ENCODE measurements around the gene ANKMY1.

Gene ANKMY1

DNA sequence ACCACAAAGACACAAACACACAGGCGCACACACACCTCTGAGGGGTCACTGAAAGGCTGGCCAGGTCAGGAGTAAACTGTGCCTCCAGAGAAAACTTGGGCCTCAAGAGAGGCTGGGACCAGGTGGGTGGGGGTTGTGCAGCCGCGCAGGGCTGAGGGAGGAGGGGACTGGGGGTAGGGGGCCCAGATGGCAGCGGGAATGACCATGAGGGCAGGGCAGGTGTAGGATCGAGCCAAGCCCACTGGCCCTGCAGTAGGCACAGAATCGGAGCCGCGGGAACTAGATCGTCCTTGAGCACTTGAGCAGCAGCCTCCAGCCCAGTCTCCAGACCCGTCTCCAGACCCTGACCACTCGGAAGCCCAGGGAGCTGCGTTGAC lies 36.8 kb downstream of the ANKMY1 start:
- peak; percentile 27 for DNase-seq (ENCODE audit: low spot score)

DNA sequence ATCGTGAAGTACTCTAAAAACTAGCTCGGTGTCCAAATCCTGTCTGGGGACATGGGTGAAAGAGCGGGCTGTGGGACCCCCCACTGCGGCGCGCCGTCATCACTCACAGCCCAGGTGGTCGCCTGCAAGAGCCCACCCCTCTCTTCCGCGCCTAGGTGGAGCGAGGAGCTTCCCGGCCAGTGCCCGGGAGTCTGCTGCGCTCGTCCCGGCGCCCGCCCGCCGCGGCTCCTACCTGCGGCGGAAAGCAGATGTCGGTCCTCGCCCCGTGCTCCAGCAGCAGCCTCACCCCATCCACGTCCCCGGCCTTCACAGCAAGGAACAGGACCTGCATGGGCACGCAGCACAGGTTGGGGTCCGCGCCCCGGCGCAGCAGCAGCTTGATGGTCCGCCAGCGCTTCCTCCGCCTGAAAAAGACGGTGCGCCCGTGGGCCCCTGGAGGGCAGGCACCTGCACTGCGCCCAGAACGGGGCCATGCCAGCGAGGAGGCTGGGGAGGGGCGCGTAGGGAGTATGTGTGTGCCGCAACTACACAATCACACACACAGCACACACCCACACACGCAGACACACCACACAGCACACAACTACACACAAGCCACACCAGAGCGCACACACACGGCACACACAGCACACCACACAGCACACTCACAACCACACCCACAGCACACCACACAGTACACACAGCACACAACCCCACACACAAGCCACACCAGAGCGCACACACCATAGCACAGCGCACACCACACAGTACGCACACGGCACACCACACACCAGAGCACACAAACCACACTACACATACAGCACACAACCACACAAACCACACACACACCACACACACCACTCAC lies 37.4 kb downstream of the ANKMY1 start:
- DNase-seq (ENCODE audit: low spot score): peak; percentile 28

DNA sequence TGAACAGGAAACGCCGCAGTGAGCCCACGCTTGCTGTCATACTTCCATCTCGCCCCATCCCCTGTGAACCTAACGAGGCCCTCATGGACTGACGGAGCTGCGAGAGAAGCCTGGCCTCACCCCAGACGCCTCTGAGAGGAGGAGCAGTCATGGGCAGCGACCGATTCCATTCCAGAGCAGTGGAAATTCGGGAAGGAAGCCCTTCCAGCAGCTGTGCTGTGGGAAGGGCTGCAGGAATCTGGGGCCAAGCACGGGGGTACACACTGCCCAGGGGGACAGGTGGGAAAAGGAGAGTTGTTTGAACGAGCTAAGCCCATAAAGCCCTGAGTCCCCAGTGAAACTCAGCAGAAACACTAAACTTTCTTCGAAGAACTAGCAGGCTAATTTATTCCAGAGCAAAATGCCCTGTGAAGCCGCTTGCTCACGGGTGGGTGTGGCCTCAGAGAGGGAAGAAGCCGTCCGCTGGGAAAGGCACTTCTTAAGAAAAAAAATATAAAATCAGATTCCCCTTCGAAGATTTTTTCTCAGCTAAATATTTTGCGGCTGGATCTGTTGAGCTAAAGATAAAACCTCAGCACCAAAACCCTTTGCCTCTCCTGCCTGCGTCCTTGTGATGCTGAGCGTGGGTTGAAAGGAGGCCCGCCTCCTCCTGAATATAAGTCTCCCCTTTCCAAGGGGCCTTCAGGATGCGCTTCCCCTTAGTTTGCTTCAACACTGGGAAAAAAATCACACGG lies 38.2 kb downstream of the ANKMY1 start:
- peak; percentile 10 for DNase-seq (ENCODE audit: low spot score)

DNA sequence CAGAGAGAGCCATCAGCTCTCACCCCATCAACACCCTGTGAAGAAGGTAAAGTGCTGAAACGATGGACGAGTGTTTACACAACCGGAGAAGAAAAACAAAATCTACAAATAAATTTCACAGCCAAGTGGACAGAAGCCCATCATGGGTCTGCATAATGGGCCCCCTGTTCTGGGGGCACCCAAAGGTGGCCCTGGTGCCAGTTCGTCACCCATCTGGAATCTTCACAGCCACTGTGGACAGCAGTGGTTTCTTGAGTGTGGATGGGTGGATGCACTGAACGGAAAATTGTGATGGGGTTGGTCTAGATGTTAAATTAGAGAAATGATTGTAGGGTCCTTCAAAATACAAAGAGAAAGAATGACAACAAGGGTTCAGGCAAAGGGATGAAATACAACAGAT lies 38.8 kb downstream of the ANKMY1 start:
- no peak for DNase-seq (ENCODE audit: low spot score)

DNA sequence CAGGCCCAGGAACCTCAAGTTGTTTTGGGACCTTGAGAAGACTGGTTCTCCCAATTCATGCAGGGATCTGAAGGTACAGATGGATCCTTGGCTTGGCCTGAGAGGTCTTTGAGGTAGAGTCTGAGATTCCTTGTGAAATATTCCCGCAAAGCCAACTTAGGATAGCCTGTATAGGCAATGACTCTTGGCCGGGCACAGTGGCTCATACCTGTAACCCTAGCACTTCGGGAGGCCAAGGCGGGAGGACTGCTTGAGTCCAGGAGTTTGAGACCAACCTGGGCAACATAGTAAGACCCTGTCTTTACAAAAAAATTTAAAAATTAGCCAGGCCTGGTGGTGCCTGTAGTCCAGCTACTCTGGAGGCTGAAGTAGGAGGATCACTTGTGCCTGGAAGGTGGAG lies 40.4 kb downstream of the ANKMY1 start:
- DNase-seq (ENCODE audit: low spot score): no peak

DNA sequence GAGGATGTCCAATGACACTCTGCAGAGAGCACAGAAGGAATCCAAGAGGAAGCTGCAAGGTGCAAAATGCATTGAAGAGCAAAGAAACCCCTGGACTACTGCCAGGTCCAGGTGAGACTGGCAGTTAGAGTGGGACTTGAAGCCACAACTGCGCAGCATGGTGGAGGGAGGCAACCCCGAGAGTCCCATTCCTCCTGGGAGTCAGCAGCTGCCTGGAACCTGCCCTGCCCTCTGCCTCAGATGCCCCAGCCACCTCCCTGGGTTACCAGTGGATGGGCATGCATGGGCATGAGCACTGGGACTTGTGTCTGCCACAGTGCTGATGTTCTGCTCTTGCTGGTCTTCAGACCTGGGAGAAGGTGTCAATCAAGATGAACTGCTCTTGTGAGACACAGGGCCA lies 43.2 kb downstream of the ANKMY1 start:
- no peak for DNase-seq (ENCODE audit: low spot score)

DNA sequence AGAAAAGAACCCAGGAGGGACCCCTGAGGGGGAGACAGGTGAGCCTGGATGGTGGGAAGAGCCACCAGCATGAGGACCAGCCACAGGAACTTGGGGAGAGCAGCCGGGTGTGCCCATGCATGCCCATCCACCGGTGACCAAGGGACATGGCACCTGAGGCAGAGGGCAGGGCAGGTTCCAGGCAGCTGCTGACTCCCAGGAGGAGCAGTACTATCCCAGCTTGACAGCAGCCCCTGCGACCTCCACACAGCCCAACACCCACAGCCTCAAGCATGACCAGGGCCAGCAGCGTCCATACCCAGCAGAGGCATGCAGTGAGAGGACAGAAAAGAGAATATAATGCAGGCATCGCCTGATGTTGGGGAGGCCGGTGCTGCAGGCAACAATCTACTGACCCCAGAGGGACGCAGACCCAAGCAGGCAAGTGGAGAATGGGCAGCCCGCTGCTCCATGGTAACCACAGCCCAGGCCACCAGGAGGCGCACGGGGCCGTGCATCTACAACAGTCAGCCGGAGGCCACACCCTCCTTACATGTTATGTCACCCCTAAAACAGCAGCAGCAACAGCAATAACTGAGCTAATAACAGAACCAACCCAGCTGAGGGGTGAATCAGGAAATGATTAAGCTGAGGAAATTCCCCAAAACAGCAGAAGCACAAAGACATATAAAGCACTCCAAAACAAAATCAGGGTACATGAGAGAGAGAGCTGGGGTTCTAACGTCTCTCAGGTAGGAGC lies 44.1 kb downstream of the ANKMY1 start:
- peak; percentile 67 for DNase-seq (ENCODE audit: low spot score)

DNA sequence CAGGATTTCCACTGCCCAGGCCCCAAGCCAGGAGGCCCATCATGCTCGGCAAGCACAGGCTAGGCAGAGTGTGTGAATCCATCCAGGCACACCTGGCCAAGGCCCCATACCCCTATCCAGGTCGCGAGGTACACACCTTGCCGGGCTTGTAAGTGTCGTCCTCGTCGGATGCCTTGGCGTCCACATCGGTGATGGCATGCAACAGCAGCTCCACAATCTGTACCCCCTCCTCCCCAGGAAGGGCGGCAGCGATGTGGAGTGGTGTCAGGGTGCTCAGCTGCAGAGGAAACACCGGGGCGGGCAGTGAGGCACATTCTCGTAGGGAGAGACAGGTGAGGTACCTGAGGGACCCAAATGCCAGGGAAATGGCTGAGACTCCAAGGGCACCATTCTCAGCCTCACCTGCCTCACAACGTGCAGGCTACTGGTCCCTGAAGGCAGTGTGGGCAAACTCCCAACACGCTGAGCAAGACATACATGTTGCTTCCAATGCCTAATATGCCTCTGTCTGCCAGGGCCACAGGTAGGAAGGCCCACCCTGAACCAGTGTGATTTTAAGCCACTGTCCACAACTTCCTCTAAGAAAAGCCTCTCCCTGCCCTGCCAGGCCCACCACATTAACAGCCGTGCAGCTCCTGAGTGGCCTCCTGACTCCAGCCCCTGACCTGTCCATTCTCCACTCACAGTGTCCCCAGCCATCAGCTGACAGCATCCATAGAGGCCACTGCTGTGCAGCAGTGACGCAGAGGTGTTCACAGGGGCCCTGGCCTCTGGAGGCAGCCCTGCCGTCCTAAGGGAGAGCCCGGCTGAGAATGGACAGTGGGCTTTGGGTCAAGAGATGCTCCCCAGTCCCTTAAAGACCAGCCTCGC lies 44.9 kb downstream of the ANKMY1 start:
- peak; percentile 11 for DNase-seq (ENCODE audit: low spot score)

DNA sequence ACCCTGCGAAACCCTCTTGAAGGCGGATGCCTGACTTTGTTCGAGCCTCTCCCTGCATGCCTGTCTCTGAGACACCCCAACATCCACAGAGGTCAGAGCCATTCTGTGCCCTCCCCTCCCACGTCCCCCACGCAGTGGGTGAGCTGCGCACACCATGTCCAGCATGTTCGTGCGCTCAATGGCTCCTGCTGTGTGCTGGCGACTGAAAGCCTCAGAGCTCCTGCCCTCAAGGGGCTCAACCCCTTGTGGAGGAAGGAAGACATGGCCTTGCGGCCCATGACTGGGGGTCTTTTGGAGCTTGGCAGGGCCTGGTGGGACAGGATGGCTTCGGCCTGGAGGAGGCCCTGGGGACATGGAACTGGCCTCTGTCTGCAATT lies 45.7 kb downstream of the ANKMY1 start:
- no peak for DNase-seq (ENCODE audit: low spot score)

DNA sequence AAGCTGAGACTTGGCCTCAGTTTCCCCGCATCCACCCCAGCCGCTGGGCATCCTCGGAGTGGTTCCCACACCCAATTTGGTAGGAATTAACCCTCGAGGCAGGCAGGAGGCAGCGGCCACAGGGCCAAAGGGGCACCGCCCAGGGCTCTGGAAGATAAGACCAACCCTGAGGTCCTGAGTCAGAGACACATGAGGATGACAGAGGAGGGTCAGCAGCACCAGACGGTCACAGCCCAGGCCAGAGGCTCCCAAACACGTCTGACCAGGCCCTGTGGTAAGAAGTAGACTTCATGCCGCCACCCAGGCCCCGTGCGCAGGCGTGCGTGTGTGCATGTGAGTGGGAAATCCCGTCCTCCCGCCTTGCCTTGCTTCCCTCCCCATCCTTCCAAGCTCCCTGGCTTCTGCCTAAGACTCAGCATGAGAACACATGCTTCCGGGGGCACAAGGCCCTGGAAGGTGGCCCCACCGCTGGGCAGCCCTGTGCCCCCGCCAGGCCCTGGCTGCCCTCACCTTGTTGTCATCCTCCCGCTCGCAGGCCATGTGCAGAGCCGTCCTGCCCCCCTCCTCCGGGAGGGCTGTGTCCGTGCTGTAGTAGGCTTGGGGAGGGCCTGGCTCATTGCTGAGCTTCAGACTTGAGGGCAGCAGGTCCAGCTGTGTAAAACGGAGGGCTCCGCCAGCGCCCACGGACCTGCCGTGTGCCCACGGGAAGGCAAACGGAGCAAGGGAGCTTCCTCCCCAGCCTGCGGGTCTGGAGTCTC lies 46.3 kb downstream of the ANKMY1 start:
- peak; percentile 15 for DNase-seq (ENCODE audit: low spot score)

DNA sequence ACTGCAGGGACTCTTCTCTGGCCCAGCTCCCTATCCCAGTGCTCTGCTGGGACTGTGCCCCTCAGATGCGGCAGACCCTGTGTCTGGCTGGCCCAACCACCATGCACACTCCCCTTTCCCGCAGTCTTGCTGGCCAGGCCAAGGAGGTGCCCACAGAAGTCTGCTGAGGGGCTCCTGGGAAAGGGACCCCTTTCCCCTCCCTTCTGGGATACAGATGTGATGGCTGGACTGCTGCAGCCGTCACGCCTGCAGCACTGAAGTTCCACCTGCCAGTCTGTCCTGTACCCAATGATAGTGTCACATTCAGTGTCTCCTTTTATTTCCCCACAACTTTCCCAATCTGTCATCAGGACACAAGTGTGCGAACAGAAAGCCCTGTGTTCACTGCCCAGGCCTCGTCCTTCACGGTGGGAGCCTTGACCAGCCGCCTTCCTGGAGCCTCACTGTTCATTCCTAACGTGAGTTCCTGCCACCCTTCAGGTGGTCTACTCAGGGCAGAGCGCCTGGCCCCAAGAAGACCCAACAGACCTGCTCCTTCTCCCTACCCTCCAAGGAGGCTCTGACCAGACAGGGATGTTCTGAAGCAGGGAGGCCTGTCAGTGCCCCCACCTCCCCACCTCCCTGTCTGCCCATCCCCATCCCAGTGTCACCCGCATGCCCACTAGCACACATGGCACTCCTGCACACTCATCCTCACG lies 47.1 kb downstream of the ANKMY1 start:
- peak; percentile 8 for DNase-seq (ENCODE audit: low spot score)

DNA sequence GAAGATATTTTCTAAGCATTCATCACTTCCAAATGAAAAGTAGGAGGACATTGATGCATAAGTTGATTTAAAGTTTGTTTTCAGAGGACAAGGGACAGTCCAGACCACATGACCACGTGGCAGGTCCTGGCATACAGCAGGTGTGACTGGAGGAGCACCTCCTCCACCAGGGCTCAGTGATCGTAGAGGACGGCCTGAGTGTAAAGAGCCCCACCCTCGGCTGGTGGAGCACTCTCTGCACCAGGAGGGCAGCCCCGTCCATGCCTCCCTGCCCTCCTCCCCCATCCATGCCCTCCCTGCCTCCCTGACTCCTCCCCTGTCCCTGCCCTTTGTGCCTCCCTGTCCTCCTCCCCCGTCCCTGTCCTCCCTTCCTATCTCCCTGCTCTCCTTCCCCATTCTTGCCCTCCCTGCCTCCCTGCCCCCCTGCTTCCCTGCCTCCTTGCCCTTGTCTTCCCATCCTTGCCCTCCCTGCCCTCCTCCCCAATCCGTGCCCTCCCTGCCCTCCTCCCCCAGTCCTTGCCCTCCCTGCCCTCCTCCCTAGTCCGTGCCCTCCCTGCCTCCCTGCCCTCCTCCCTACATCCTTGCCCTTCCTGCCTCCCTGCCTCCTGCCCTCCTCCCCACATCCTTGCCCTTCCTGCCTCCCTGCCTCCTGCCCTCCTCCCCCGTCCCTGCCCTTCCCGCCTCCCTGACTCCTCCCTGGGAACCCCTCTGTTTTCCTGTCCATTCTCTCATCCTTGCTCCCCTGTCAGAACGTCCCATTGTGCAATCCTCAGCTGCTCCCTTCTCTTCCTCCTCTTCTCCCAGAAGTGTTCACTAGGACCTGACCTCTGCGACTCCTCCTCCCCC lies 47.9 kb downstream of the ANKMY1 start:
- peak; percentile 10 for DNase-seq (ENCODE audit: low spot score)

DNA sequence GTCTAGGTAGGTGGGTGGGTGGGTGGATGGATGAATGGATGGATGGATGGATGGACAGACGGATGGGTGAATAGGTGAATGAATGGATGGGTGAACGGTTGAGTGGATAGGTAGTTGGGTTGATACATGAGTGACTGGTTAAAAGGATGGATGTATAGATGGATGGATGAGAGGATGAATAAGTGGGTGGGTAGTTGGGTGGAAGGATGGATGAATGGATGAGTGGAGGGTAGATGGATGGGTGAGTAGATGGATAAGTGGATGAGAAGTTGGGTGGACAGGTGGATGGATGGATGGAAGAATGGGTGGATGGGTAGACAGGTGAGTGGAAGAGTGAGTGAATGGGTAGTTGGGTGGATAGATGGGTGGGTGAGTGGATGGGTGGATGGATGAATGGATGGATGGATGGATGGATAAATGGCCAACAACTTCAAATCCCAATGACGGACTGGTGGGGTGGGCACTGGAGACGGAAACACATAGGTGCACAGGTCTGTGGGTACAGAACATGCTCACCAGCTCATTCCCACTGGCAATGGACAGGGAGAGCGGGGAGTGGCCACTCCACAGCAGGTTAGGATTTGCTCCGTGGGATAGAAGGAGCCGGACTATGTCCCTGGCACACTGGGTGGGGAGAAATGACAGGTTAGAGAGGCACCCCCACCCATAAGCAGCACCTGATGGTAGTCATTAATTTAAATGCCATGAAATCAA lies 48.8 kb downstream of the ANKMY1 start:
- peak; percentile 4 for DNase-seq (ENCODE audit: low spot score)

DNA sequence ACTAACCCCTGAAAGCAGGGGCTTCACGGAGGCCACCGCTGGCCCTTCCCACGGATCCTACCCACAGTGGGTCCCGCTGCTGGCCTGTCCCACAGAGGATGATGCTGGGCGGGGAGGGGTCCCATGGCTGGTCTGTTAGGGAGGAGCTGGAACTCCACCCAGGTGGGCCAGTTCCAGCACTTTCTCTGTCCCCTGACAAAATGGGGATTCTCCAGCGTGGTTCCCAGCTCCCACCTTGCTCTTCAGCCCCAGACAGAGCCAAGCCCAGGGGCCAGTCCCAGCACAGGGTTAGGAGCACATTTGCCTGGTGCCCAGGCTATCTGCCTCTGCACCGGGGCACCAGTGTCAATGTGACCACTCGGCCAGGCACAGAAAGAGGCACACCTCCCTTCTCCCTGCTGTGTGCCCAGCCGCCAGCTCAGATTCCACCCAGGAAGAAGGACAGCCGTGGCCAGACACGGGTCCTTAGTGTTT lies 50.0 kb downstream of the ANKMY1 start:
- DNase-seq (ENCODE audit: low spot score): peak; percentile 16

DNA sequence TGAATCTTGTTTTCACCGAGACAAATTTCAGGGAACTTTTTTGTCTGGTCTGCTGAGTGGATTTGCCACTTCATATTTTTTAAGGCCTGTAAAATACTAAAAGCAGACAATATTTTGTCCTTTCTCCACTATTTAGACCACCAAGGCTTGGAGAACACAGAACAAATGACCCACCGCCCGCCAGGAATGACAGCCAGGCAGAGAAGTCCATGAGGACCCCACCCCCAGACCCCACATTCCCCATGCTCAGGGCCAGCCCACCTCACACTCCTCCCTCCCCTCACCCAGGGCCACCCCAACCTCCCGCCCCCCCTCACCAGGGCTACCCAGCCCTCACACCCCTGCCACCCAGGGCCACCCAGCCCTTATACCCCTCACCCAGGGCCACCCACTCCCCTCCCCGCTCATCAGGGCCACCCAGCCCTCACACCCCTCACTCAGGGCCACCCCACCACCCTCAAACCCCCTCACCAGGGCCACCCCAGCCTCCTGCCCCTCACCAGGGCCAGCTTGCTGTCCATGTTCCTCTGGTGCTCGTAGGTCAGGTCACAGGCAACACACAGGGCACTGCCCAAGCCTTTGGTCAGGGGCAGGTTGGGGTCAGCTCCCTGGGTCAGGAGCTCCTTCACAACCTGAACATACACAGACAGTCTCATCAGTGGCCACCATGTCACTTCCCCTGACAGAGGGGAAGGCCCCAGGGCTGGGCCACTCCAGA lies 50.6 kb downstream of the ANKMY1 start:
- DNase-seq (ENCODE audit: low spot score): peak; percentile 20

DNA sequence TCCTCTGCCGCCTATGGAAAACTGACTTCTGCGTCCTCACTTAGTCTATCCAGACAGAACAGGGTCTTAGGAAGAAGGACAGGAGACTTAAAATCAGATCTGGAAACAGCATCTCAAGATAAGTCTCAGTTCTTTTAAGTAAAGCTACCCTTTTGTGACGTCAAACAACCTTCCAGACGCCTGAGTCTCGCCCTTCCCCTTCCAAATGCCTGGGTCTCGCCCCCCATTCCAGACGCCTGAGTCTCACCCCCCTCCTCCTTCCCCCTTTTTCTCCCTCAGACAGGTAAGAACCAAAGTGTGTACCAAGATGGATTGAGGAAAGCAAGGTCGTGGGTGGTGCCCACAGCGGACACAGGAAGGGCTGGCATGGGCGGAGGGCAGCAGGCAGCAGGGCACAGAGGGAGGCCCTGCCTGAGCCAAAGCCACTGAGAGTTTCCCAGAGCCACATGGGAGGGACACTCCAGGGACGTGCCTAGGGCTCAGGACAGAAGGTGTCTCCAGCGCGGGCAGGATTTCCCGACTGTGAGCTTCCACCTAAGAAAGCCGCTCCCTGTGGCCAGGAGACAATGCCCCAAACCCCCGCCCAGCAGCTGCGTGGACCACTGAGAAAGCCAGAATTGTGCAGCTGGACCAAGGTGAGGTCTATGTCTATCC lies 51.3 kb downstream of the ANKMY1 start:
- DNase-seq (ENCODE audit: low spot score): peak; percentile 17

DNA sequence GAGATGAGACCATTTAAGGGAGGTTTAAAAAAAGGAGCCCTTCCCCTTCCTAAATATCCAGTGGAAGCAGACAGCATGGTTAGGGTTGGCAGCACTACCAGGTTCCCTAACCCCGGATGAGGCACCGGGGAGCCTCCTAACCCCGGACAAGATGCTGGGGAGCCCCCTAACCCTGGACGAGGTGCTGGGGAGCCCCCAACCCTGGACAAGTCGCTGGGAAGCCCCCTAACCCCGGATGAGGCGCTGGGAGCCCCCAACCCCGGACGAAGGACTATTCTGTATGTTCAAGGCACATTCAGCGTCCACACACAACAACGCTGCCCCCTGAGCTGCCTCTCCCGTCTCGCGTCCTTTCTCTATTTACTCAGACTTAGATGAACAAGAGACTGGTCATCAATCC lies 51.9 kb downstream of the ANKMY1 start:
- DNase-seq (ENCODE audit: low spot score): no peak

DNA sequence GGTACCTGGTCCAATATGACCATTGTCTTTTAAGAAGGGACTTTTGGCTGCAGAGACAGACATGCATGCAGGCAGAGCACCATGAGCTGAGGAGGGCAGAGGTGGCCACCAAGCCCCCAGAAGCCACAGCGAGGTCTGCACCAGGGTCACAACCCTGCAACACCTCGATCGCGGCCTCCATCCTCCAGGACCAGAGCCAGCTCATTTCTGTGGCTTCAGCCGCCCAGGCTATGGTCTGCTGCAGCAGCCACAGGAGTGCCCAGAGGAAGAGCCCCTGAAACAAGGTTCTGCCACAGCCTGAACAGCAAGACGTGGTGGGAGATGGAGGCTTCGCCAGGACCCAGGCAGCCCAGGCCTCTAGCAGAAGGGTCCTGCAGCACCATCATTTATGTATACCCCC lies 53.9 kb downstream of the ANKMY1 start:
- no peak for DNase-seq (ENCODE audit: low spot score)
